HepG2 (cell line): ENCODE results near the gene KDM5D. TPM values are rescaled to one million over a fixed set of nuclear protein-coding genes. Genes with fewer than 3 reads are reported as not detected.

Source experiments
- ADNP ChIP-seq: sonication (generic); formaldehyde crosslinking; IDR thresholded peaks from 2 replicates; pipeline ENCODE4 v1.4.0; 2020; ENCODE audit warnings: missing genetic modification reagents
- FLYWCH1 ChIP-seq: sonication (generic); formaldehyde crosslinking; IDR thresholded peaks from 2 replicates; pipeline ENCODE4 v1.8.1; 2023; ENCODE audit warnings: mild to moderate bottlenecking, missing genetic modification reagents
- HOXD1 ChIP-seq: sonication (generic); formaldehyde crosslinking; IDR thresholded peaks from 2 replicates; pipeline ENCODE4 v1.5.0; 2020; ENCODE audit warnings: missing genetic modification reagents
- JUNB ChIP-seq: sonication (generic); formaldehyde crosslinking; IDR thresholded peaks from 2 replicates; pipeline ENCODE4 v1.8.0; 2022; ENCODE audit warnings: missing genetic modification reagents, mild to moderate bottlenecking, borderline replicate concordance
- KDM2A ChIP-seq: sonication (generic); formaldehyde crosslinking; IDR thresholded peaks from 2 replicates; pipeline ENCODE4 v1.4.0; 2020; ENCODE audit warnings: low read depth, missing genetic modification reagents, borderline replicate concordance
- MIER2 ChIP-seq: IDR thresholded peaks from 2 replicates; pipeline ENCODE4 v1.6.1; 2016; ENCODE audit warnings: missing biosample characterization, missing genetic modification reagents
- NBN ChIP-seq: fragments of 450-650 bp; conservative IDR thresholded peaks from 2 replicates; pipeline ENCODE4 v1.6.1; 2017
- ONECUT2 ChIP-seq: sonication (generic); formaldehyde crosslinking; IDR thresholded peaks from 2 replicates; pipeline ENCODE4 v1.4.0; 2020; ENCODE audit warnings: missing genetic modification reagents
- SETDB1 ChIP-seq: sonication (generic); formaldehyde crosslinking; IDR thresholded peaks from 2 replicates; pipeline ENCODE4 v1.5.1; 2020; ENCODE audit warnings: missing genetic modification reagents, mild to moderate bottlenecking, borderline replicate concordance
- ZBTB21 ChIP-seq: sonication (generic); formaldehyde crosslinking; IDR thresholded peaks from 2 replicates; pipeline ENCODE4 v1.4.0; 2020; ENCODE audit warnings: missing genetic modification reagents
- ZC3H13 ChIP-seq: sonication (generic); formaldehyde crosslinking; IDR thresholded peaks from 2 replicates; pipeline ENCODE4 v1.8.1; 2023; ENCODE audit warnings: mild to moderate bottlenecking, missing genetic modification reagents, moderate library complexity
- ZC3H4 ChIP-seq: sonication (generic); formaldehyde crosslinking; IDR thresholded peaks from 2 replicates; pipeline ENCODE4 v1.4.0; 2020; ENCODE audit warnings: missing genetic modification reagents, borderline replicate concordance
- ZFP36L1 ChIP-seq: sonication (generic); formaldehyde crosslinking; IDR thresholded peaks from 2 replicates; pipeline ENCODE4 v1.8.0; 2022; ENCODE audit warnings: mild to moderate bottlenecking, missing genetic modification reagents, moderate library complexity
- ZNF350 ChIP-seq: sonication (generic); formaldehyde crosslinking; IDR thresholded peaks from 2 replicates; pipeline ENCODE4 v1.4.0; 2020; ENCODE audit warnings: mild to moderate bottlenecking, low read depth, missing genetic modification reagents, borderline replicate concordance
- ZNF772 ChIP-seq: sonication (generic); formaldehyde crosslinking; IDR thresholded peaks from 2 replicates; pipeline ENCODE4 v1.5.0; 2020; ENCODE audit warnings: mild to moderate bottlenecking, missing genetic modification reagents
- ZNF879 ChIP-seq: sonication (generic); formaldehyde crosslinking; IDR thresholded peaks from 2 replicates; pipeline ENCODE4 v1.8.1; 2023; ENCODE audit warnings: missing genetic modification reagents
- polyA plus RNA-seq, 8 experiments: library from polyadenylated mRNA; depleted of rRNA in 3 of 8; stranded (reverse) in 7 of 8; unstranded in 1 of 8; fragments of >200 nt; fragmentation: Illumina TruSeq in 4 of 8; extraction: Trizol in 4 of 8; gene quantifications; 2 replicates each; pipeline versions ENCODE4 v1.2.1 to v1.2.3, GENCODE V29; 2011 to 2016; ENCODE audit warnings: low read depth in 4 of 8, missing spikeins in 1 of 8, mixed read lengths in 1 of 8; ENCODE audit not compliant: insufficient read depth in 1 of 8
- total RNA-seq, 5 experiments: library from RNA; depleted of rRNA; stranded (reverse); fragments of >200 nt; fragmentation: Illumina TruSeq; extraction: Trizol; gene quantifications; 2 replicates each; pipeline ENCODE4 v1.2.3, GENCODE V29; 2016; ENCODE audit warnings: low read depth in 1 of 5
- TF ChIP-seq, protein P1 (sequence below): sonication (generic); formaldehyde crosslinking; IDR thresholded peaks from 2 replicates; pipeline ENCODE4 v1.5.0; 2020; ENCODE audit warnings: mild to moderate bottlenecking, missing genetic modification reagents
- TF ChIP-seq, protein P2 (sequence below): sonication (generic); formaldehyde crosslinking; IDR thresholded peaks from 2 replicates; pipeline ENCODE4 v1.4.0; 2020; ENCODE audit warnings: mild to moderate bottlenecking, low read depth, missing genetic modification reagents
- TF ChIP-seq, protein P3 (sequence below): sonication (generic); formaldehyde crosslinking; IDR thresholded peaks from 2 replicates; pipeline ENCODE4 v1.4.0; 2020; ENCODE audit warnings: missing genetic modification reagents, borderline replicate concordance
- TF ChIP-seq, protein P4 (sequence below): sonication (generic); formaldehyde crosslinking; IDR thresholded peaks from 2 replicates; pipeline ENCODE4 v1.8.0; 2022; ENCODE audit warnings: low read depth, missing genetic modification reagents

KDM5D gene
- total and polyA plus RNA-seq, 2 of the 13 experiments (the other 11 are each of a cell fraction or from before 2014, with no cell fraction given): 16.6 to 32.7 TPM

DNA sequence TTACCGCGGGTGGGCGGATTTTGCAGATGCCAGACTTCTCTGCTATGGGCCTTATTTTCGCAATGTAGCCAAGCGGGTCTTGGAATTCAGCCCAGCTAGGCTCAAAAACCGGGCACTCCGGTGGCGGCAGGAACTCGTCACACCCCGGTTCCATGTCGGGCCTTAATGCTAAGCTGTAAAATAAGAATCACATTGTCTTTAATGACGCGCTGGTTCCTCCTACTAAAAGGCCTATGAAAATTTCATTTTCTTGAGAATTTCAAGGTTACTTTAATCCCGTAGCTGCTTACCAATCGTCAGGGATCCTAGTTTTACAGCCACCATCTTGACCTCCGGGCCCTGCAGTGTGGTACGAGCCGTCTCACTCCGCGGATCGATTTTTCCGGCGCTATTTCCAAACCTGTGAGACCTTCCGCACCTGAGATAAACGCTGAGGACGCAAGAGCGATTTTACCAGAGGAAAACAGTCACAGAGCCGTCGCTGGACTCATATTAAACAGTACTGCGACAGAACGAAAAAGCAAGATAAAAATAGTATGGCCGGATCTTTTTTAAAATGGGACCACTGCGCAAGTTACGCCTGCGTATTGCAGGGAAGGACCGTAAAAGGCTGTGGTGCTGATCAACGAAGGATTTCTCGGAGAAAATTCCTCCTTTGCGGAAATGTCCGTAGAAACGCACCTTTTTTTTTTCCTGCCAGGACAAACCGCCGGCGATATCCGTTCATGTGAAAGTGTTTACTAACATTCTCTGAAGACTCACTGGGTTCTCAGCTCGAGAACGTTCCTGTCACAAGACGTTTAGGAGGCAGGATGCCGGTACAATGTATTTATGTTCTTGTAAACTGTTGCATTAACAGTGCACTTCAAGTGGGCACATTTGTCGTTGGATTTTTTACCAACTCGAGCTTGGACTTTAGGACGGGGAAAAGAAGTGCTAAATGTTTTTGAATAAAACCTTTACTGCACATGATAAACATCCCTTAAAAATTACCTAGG, at the start of gene KDM5D (continued):
- TF ChIP-seq, protein P1, sequence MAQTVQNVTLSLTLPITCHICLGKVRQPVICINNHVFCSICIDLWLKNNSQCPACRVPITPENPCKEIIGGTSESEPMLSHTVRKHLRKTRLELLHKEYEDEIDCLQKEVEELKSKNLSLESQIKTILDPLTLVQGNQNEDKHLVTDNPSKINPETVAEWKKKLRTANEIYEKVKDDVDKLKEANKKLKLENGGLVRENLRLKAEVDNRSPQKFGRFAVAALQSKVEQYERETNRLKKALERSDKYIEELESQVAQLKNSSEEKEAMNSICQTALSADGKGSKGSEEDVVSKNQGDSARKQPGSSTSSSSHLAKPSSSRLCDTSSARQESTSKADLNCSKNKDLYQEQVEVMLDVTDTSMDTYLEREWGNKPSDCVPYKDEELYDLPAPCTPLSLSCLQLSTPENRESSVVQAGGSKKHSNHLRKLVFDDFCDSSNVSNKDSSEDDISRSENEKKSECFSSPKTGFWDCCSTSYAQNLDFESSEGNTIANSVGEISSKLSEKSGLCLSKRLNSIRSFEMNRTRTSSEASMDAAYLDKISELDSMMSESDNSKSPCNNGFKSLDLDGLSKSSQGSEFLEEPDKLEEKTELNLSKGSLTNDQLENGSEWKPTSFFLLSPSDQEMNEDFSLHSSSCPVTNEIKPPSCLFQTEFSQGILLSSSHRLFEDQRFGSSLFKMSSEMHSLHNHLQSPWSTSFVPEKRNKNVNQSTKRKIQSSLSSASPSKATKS (CRISPR knock-in tag): no peak
- TF ChIP-seq MIER2 (CRISPR knock-in tag) (no peak), ZC3H13 (no peak), NBN (no peak), ZBTB21 (CRISPR knock-in tag) (no peak), JUNB (CRISPR knock-in tag) (no peak), SETDB1 (no peak), ZFP36L1 (CRISPR knock-in tag) (no peak), KDM2A (CRISPR knock-in tag) (peak; percentile 63; the same call in 1 of the 2 replicates), HOXD1 (CRISPR knock-in tag) (no peak), ADNP (no peak), ONECUT2 (peak; percentile 92), ZC3H4 (CRISPR knock-in tag) (no peak), ZNF350 (CRISPR knock-in tag) (peak; percentile 37; the same call in 1 of the 2 replicates), FLYWCH1 (no peak), ZNF879 (no peak), ZNF772 (no peak)
- TF ChIP-seq, protein P2, sequence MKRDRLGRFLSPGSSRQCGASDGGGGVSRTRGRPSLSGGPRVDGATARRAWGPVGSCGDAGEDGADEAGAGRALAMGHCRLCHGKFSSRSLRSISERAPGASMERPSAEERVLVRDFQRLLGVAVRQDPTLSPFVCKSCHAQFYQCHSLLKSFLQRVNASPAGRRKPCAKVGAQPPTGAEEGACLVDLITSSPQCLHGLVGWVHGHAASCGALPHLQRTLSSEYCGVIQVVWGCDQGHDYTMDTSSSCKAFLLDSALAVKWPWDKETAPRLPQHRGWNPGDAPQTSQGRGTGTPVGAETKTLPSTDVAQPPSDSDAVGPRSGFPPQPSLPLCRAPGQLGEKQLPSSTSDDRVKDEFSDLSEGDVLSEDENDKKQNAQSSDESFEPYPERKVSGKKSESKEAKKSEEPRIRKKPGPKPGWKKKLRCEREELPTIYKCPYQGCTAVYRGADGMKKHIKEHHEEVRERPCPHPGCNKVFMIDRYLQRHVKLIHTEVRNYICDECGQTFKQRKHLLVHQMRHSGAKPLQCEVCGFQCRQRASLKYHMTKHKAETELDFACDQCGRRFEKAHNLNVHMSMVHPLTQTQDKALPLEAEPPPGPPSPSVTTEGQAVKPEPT: no peak
- TF ChIP-seq, protein P3, sequence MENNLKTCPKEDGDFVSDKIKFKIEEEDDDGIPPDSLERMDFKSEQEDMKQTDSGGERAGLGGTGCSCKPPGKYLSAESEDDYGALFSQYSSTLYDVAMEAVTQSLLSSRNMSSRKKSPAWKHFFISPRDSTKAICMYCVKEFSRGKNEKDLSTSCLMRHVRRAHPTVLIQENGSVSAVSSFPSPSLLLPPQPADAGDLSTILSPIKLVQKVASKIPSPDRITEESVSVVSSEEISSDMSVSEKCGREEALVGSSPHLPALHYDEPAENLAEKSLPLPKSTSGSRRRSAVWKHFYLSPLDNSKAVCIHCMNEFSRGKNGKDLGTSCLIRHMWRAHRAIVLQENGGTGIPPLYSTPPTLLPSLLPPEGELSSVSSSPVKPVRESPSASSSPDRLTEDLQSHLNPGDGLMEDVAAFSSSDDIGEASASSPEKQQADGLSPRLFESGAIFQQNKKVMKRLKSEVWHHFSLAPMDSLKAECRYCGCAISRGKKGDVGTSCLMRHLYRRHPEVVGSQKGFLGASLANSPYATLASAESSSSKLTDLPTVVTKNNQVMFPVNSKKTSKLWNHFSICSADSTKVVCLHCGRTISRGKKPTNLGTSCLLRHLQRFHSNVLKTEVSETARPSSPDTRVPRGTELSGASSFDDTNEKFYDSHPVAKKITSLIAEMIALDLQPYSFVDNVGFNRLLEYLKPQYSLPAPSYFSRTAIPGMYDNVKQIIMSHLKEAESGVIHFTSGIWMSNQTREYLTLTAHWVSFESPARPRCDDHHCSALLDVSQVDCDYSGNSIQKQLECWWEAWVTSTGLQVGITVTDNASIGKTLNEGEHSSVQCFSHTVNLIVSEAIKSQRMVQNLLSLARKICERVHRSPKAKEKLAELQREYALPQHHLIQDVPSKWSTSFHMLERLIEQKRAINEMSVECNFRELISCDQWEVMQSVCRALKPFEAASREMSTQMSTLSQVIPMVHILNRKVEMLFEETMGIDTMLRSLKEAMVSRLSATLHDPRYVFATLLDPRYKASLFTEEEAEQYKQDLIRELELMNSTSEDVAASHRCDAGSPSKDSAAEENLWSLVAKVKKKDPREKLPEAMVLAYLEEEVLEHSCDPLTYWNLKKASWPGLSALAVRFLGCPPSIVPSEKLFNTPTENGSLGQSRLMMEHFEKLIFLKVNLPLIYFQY: no peak
- TF ChIP-seq, protein P4, sequence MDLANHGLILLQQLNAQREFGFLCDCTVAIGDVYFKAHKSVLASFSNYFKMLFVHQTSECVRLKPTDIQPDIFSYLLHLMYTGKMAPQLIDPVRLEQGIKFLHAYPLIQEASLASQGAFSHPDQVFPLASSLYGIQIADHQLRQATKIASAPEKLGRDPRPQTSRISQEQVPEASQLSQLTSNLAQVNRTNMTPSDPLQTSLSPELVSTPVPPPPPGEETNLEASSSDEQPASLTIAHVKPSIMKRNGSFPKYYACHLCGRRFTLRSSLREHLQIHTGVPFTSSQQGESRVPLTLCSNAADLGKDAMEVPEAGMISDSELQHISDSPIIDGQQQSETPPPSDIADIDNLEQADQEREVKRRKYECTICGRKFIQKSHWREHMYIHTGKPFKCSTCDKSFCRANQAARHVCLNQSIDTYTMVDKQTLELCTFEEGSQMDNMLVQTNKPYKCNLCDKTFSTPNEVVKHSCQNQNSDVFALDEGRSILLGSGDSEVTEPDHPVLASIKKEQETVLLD (CRISPR knock-in tag): no peak
